GM23338 (cell line): ENCODE measurements around the gene USP16. TPM values are rescaled to one million over a fixed set of nuclear protein-coding genes. Genes with fewer than 3 reads are reported as not detected.

Experiments
- ATAC-seq: fragments of 200-7000 bp; cut with Tn5 transposase; 3 replicates; pipeline ENCODE4 v1.9.1; 2020
- DNase-seq: peaks from one replicate; pipeline ENCODE4 v3.0.0-alpha.2; 2015; ENCODE audit warnings: low spot score
- H2AFZ ChIP-seq: fragments of 200-600 bp; sonication (generic); 2 replicates; pipeline ENCODE4 v1.8.0; 2016; ENCODE audit warnings: antibody characterized with exemption, mild to moderate bottlenecking, moderate library complexity
- H3F3A ChIP-seq: fragments of 200-600 bp; sonication (generic); replicated peaks from 2 replicates; pipeline ENCODE4 v1.8.0; 2017; ENCODE audit warnings: antibody characterized with exemption, mixed run types, low read depth
- H3K27ac ChIP-seq: fragments of 200-600 bp; sonication (generic); 2 replicates; pipeline ENCODE4 v1.6.1; 2016; ENCODE audit warnings: low read depth
- H3K27me3 ChIP-seq: fragments of 200-600 bp; sonication (generic); 2 replicates; pipeline ENCODE4 v1.8.0; 2016; ENCODE audit warnings: mild to moderate bottlenecking, mixed run types, moderate library complexity; ENCODE audit not compliant: insufficient read depth
- H3K36me3 ChIP-seq: fragments of 200-600 bp; sonication (generic); 2 replicates; pipeline ENCODE4 v1.8.0; 2016; ENCODE audit warnings: mild to moderate bottlenecking; ENCODE audit not compliant: insufficient read depth
- H3K4me1 ChIP-seq: fragments of 200-600 bp; sonication (generic); 2 replicates; pipeline ENCODE4 v1.8.0; 2016; ENCODE audit warnings: mild to moderate bottlenecking, moderate library complexity; ENCODE audit not compliant: insufficient read depth
- H3K4me2 ChIP-seq: fragments of 200-600 bp; sonication (generic); 2 replicates; pipeline ENCODE4 v1.7.1; 2017; ENCODE audit warnings: mixed run types
- H3K4me3 ChIP-seq: fragments of 200-600 bp; sonication (generic); 2 replicates; pipeline ENCODE4 v1.6.1; 2016; ENCODE audit warnings: mixed run types
- H3K79me2 ChIP-seq: fragments of 200-600 bp; sonication (generic); replicated peaks from 2 replicates; pipeline ENCODE4 v1.8.0; 2017; ENCODE audit warnings: mild to moderate bottlenecking; ENCODE audit not compliant: insufficient read depth
- H3K9me2 ChIP-seq: fragments of 200-600 bp; sonication (generic); 2 replicates; pipeline ENCODE4 v1.8.0; 2017; ENCODE audit not compliant: insufficient read depth
- H4K20me1 ChIP-seq: fragments of 200-600 bp; sonication (generic); replicated peaks from 2 replicates; pipeline ENCODE4 v1.8.0; 2017; ENCODE audit warnings: mild to moderate bottlenecking; ENCODE audit not compliant: insufficient read depth
- H3K27ac Mint-ChIP-seq: 2 replicates; pipeline ENCODE4 v1.8.0; 2020; ENCODE audit warnings: inconsistent platforms, mild to moderate bottlenecking, moderate library complexity, mixed read lengths
- H3K27me3 Mint-ChIP-seq: 3 replicates; pipeline ENCODE4 v1.8.0; 2022; ENCODE audit warnings: low read depth, mild to moderate bottlenecking, moderate library complexity, mixed read lengths, inconsistent platforms; ENCODE audit not compliant: insufficient read depth, poor library complexity
- H3K36me3 Mint-ChIP-seq: 3 replicates; pipeline ENCODE4 v1.8.0; 2021; ENCODE audit warnings: low read depth, mild to moderate bottlenecking, inconsistent platforms, moderate library complexity, mixed read lengths
- H3K4me1 Mint-ChIP-seq: 3 replicates; pipeline ENCODE4 v1.8.0; 2020; ENCODE audit warnings: mild to moderate bottlenecking, inconsistent platforms, mixed read lengths
- H3K4me3 Mint-ChIP-seq: 3 replicates; pipeline ENCODE4 v1.8.0; 2021; ENCODE audit warnings: moderate library complexity, mild to moderate bottlenecking, inconsistent platforms, mixed read lengths
- H3K9me3 Mint-ChIP-seq: 3 replicates; pipeline ENCODE4 v1.8.0; 2020; ENCODE audit warnings: moderate library complexity, mild to moderate bottlenecking, inconsistent platforms, mixed read lengths
- CREB1 ChIP-seq: fragments of 250-450 bp; sonication (Bioruptor Pico); IDR thresholded peaks from 2 replicates; pipeline ENCODE4 v1.5.0; 2020; ENCODE audit warnings: low read depth, mild to moderate bottlenecking, moderate library complexity
- EZH2 ChIP-seq: fragments of 200-600 bp; sonication (generic); IDR thresholded peaks from one replicate; pipeline ENCODE4 v1.8.0; 2017; ENCODE audit warnings: antibody characterized with exemption, mild to moderate bottlenecking, low read depth; ENCODE audit not compliant: unreplicated experiment
- JUNB ChIP-seq: IDR thresholded peaks from one replicate; pipeline ENCODE4 v1.6.1; 2016; ENCODE audit warnings: antibody characterized with exemption; ENCODE audit not compliant: unreplicated experiment
- STAT1 ChIP-seq: IDR thresholded peaks from one replicate; pipeline ENCODE4 v1.6.1; 2016; ENCODE audit warnings: antibody characterized with exemption; ENCODE audit not compliant: unreplicated experiment
- ZNF114 ChIP-seq: fragments of 250-450 bp; sonication (Bioruptor Pico); IDR thresholded peaks from 2 replicates; pipeline ENCODE4 v1.5.0; 2020; ENCODE audit warnings: mild to moderate bottlenecking, moderate library complexity
- polyA plus RNA-seq: library from polyadenylated mRNA; unstranded; fragments of >200 nt; fragmentation: Nextera tagmentation; extraction: Ambion mirVana; gene quantifications from 2 replicates; pipeline ENCODE4 v1.2.1, GENCODE V29; 2016
- total RNA-seq: library from RNA; depleted of rRNA; stranded (reverse); fragments of >200 nt; shearing (Covaris generic); gene quantifications from 2 replicates; pipeline ENCODE4 v1.2.3, GENCODE V29; 2014
- TF ChIP-seq, protein P1 (sequence below), 2 experiments: fragments of 200-600 bp in 1 of 2; sonication (generic) in 1 of 2; conservative IDR thresholded peaks; 2 replicates each; pipeline versions ENCODE4 v1.5.1 to v1.6.1; 2016 to 2017; ENCODE audit warnings: antibody characterized with exemption in 2 of 2, low read depth in 2 of 2, mild to moderate bottlenecking in 2 of 2, moderate library complexity in 1 of 2
- TF ChIP-seq, protein P2 (sequence below): IDR thresholded peaks from 2 replicates; pipeline ENCODE4 v1.6.1; 2016; ENCODE audit warnings: antibody characterized with exemption
- TF ChIP-seq, protein P3 (sequence below): fragments of 250-450 bp; sonication (Bioruptor Pico); IDR thresholded peaks from 2 replicates; pipeline ENCODE4 v1.5.0; 2020; ENCODE audit warnings: mild to moderate bottlenecking, moderate library complexity

USP16 gene
- total and polyA plus RNA-seq, 2 experiments from 2014 or later: 19.7 to 70.4 TPM

DNA sequence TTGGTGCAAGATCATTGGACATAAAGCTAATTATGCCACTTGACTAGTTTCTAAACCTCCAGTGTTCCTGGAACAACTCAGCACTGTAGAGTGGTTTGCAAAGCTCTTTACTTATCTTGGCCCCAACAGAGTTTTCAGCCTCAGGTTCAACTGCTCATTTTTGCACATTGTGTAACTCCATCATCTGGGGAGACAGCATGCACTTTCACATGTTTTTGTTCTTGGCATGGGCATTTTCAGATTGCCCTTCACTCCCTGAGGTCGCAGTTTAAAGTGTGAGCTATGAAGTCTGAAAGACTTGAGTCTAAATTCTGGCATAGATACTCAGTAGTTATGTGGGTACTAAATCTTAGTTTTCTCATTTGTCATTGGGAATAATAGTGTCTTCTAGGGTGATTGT lies 5.1 kb downstream of the USP16 start:
- Histone ChIP-seq H4K20me1 (peaks cover 9% of the 10 kb centered on the region; the same call in 1 of the 2 replicates), H2AFZ (no peak overlapping the region), H3K4me3 (no peak overlapping the region), H3K9me2 (no peaks in the 10 kb centered on the region), H3K27ac (no peak overlapping the region), H3K4me2 (no peak overlapping the region), H3K79me2 (peaks cover 54% of the 10 kb centered on the region), H3F3A (no peaks in the 10 kb centered on the region; the same call in 1 of the 2 replicates), H3K27me3 (no peaks in the 10 kb centered on the region), H3K36me3 (peaks cover 13% of the 10 kb centered on the region), H3K4me1 (peaks cover 12% of the 10 kb centered on the region; the same call in 1 of the 2 replicates)
- TF ChIP-seq, protein P1, sequence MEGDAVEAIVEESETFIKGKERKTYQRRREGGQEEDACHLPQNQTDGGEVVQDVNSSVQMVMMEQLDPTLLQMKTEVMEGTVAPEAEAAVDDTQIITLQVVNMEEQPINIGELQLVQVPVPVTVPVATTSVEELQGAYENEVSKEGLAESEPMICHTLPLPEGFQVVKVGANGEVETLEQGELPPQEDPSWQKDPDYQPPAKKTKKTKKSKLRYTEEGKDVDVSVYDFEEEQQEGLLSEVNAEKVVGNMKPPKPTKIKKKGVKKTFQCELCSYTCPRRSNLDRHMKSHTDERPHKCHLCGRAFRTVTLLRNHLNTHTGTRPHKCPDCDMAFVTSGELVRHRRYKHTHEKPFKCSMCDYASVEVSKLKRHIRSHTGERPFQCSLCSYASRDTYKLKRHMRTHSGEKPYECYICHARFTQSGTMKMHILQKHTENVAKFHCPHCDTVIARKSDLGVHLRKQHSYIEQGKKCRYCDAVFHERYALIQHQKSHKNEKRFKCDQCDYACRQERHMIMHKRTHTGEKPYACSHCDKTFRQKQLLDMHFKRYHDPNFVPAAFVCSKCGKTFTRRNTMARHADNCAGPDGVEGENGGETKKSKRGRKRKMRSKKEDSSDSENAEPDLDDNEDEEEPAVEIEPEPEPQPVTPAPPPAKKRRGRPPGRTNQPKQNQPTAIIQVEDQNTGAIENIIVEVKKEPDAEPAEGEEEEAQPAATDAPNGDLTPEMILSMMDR (conservative IDR thresholded peaks at IDR 0.05; ENCODE audit: low read depth in 2 of 2): no peak
- TF ChIP-seq STAT1: no peak
- TF ChIP-seq, protein P2, sequence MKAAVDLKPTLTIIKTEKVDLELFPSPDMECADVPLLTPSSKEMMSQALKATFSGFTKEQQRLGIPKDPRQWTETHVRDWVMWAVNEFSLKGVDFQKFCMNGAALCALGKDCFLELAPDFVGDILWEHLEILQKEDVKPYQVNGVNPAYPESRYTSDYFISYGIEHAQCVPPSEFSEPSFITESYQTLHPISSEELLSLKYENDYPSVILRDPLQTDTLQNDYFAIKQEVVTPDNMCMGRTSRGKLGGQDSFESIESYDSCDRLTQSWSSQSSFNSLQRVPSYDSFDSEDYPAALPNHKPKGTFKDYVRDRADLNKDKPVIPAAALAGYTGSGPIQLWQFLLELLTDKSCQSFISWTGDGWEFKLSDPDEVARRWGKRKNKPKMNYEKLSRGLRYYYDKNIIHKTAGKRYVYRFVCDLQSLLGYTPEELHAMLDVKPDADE: no peak
- TF ChIP-seq JUNB: no peak
- no peak for TF ChIP-seq EZH2
- H3K4me1 Mint-ChIP-seq: no peaks in the 10 kb centered on the region; the same call in 1 of the 3 replicates
- H3K36me3 Mint-ChIP-seq: peaks cover 40% of the 10 kb centered on the region
- no peaks in the 10 kb centered on the region for H3K9me3 Mint-ChIP-seq
- no peak overlapping the region for H3K4me3 Mint-ChIP-seq
- no peak for DNase-seq
- H3K27me3 Mint-ChIP-seq: no peaks in the 10 kb centered on the region
- ATAC-seq: no peak
- no peak overlapping the region for H3K27ac Mint-ChIP-seq

DNA sequence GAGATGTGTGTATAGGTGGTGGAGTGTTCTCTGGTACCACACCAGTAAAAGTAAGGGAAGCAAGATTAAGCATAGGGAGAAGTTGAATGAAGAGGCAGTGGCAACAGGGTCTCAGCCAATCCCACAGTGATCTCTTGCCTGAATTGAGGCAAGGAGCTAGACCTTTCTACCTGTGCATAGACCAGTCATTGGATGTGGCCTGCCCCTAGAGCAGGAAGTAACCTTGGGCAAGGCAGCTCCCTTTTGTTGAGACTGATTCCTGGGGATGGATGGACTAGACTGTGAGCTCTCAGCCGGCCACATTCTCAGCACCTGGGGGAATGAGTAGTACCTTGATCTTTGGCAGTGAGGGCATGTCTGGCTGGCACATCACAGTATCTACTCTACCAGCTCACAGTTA lies 6.4 kb downstream of the USP16 start:
- Mint-ChIP-seq H3K4me3 (no peak overlapping the region), H3K4me1 (no peaks in the 10 kb centered on the region), H3K36me3 (peaks cover 45% of the 10 kb centered on the region), H3K9me3 (no peaks in the 10 kb centered on the region), H3K27me3 (no peaks in the 10 kb centered on the region), H3K27ac (no peak overlapping the region)
- no peaks in the 10 kb centered on the region for H3K27me3 ChIP-seq
- H3K4me1 ChIP-seq: peaks cover 6% of the 10 kb centered on the region; the same call in 1 of the 2 replicates
- no peaks in the 10 kb centered on the region for H3K9me2 ChIP-seq
- H3F3A ChIP-seq: no peaks in the 10 kb centered on the region
- ATAC-seq (no peak), DNase-seq (no peak)
- no peak overlapping the region for H3K4me3 ChIP-seq
- H3K4me2 ChIP-seq: no peak overlapping the region
- H3K79me2 ChIP-seq: peaks cover 43% of the 10 kb centered on the region
- TF ChIP-seq ZNF114 (CRISPR knock-in tag) (no peak), CREB1 (CRISPR knock-in tag) (no peak)
- TF ChIP-seq, protein P3, sequence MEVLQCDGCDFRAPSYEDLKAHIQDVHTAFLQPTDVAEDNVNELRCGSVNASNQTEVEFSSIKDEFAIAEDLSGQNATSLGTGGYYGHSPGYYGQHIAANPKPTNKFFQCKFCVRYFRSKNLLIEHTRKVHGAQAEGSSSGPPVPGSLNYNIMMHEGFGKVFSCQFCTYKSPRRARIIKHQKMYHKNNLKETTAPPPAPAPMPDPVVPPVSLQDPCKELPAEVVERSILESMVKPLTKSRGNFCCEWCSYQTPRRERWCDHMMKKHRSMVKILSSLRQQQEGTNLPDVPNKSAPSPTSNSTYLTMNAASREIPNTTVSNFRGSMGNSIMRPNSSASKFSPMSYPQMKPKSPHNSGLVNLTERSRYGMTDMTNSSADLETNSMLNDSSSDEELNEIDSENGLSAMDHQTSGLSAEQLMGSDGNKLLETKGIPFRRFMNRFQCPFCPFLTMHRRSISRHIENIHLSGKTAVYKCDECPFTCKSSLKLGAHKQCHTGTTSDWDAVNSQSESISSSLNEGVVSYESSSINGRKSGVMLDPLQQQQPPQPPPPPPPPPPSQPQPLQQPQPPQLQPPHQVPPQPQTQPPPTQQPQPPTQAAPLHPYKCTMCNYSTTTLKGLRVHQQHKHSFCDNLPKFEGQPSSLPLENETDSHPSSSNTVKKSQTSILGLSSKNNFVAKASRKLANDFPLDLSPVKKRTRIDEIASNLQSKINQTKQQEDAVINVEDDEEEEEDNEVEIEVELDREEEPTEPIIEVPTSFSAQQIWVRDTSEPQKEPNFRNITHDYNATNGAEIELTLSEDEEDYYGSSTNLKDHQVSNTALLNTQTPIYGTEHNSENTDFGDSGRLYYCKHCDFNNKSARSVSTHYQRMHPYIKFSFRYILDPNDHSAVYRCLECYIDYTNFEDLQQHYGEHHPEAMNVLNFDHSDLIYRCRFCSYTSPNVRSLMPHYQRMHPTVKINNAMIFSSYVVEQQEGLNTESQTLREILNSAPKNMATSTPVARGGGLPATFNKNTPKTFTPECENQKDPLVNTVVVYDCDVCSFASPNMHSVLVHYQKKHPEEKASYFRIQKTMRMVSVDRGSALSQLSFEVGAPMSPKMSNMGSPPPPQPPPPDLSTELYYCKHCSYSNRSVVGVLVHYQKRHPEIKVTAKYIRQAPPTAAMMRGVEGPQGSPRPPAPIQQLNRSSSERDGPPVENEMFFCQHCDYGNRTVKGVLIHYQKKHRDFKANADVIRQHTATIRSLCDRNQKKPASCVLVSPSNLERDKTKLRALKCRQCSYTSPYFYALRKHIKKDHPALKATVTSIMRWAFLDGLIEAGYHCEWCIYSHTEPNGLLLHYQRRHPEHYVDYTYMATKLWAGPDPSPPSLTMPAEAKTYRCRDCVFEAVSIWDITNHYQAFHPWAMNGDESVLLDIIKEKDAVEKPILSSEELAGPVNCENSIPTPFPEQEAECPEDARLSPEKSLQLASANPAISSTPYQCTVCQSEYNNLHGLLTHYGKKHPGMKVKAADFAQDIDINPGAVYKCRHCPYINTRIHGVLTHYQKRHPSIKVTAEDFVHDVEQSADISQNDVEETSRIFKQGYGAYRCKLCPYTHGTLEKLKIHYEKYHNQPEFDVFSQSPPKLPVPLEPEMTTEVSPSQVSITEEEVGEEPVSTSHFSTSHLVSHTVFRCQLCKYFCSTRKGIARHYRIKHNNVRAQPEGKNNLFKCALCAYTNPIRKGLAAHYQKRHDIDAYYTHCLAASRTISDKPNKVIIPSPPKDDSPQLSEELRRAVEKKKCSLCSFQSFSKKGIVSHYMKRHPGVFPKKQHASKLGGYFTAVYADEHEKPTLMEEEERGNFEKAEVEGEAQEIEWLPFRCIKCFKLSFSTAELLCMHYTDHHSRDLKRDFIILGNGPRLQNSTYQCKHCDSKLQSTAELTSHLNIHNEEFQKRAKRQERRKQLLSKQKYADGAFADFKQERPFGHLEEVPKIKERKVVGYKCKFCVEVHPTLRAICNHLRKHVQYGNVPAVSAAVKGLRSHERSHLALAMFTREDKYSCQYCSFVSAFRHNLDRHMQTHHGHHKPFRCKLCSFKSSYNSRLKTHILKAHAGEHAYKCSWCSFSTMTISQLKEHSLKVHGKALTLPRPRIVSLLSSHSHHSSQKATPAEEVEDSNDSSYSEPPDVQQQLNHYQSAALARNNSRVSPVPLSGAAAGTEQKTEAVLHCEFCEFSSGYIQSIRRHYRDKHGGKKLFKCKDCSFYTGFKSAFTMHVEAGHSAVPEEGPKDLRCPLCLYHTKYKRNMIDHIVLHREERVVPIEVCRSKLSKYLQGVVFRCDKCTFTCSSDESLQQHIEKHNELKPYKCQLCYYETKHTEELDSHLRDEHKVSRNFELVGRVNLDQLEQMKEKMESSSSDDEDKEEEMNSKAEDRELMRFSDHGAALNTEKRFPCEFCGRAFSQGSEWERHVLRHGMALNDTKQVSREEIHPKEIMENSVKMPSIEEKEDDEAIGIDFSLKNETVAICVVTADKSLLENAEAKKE (CRISPR knock-in tag): no peak
- TF ChIP-seq, protein P1 (conservative IDR thresholded peaks at IDR 0.05; ENCODE audit: low read depth in 2 of 2): no peak
- peaks cover 7% of the 10 kb centered on the region; the same call in 1 of the 2 replicates for H4K20me1 ChIP-seq
- no peak overlapping the region for H3K27ac ChIP-seq
- no peak overlapping the region for H2AFZ ChIP-seq
- H3K36me3 ChIP-seq: peaks cover 25% of the 10 kb centered on the region
